Mononuclear cell (primary cell): ENCODE data around the gene HEXA. TPM values are rescaled to one million over a fixed set of nuclear protein-coding genes. Genes with fewer than 3 reads are reported as not detected.
"Not testable (repeated sequence)": the region's sequence is repeated elsewhere in the genome, so short reads cannot be mapped to it uniquely, and the experiment has no call there.

Source experiments
- H3K27me3 ChIP-seq: 2 replicates; pipeline ENCODE4 v1.6.0; 2011; ENCODE audit warnings: low read length, control low read depth; ENCODE audit not compliant: insufficient read depth
- H3K4me1 ChIP-seq: 2 replicates; pipeline ENCODE4 v1.5.1; 2011; ENCODE audit warnings: mild to moderate bottlenecking, low read length, control low read depth; ENCODE audit not compliant: insufficient read depth
- H3K4me3 ChIP-seq: 2 replicates; pipeline ENCODE4 v1.5.1; 2011; ENCODE audit warnings: mild to moderate bottlenecking, low read length, moderate library complexity
- H3K9me3 ChIP-seq: 2 replicates; pipeline ENCODE4 v1.5.1; 2011; ENCODE audit warnings: low read depth, mild to moderate bottlenecking, control low read depth, low read length
- total RNA-seq: library from RNA; depleted of rRNA; stranded (reverse); fragments of >200 nt; gene quantifications from one replicate; pipeline ENCODE4 v1.2.3, GENCODE V29; 2012

HEXA gene
- total RNA-seq, 1 donor, result 70.2 TPM

DNA sequence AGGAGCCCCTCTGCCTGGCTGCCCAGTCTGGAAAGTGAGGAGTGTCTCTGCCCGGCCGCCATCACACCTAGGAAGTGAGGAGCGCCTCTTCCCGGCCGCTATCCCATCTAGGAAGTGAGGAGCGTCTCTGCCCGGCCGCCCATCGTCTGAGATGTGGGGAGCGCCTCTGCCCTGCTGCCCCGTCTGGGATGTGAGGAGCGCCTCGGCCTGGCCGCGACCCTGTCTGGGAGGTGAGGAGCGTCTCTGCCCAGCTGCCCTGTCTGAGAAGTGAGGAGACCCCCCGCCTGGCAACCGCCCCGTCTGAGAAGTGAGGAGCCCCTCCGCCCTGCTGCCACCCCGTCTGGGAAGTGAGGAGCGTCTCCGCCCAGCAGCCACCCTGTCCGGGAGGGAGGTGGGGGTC, 20.5 kb upstream of the HEXA start:
- not testable (repeated sequence) for H3K4me1 ChIP-seq, H3K27me3 ChIP-seq, H3K9me3 ChIP-seq, H3K4me3 ChIP-seq

DNA sequence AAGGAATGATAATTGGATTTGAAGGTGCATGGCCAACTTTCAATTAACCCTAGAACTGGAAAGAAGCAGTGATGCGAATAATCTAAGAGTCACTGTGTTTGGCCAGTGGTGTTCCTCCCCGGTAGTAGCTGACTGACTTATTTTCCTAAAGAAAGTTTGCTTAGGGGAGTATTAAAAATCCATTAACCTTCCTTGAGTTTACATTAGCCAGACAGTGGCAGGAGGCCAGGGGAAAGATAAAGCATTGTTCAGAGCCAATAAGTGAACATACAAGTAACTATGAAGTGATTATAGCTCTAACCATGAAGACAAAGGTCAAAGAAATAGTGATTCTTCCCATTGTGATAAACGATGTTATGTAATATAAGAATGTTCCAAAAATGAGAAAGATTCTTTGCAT, 13.4 kb upstream of the HEXA start:
- Histone ChIP-seq H3K4me1 (no peaks in the 10 kb centered on the region), H3K9me3 (no peaks in the 10 kb centered on the region), H3K4me3 (no peak overlapping the region), H3K27me3 (peaks cover 2% of the 10 kb centered on the region)

DNA sequence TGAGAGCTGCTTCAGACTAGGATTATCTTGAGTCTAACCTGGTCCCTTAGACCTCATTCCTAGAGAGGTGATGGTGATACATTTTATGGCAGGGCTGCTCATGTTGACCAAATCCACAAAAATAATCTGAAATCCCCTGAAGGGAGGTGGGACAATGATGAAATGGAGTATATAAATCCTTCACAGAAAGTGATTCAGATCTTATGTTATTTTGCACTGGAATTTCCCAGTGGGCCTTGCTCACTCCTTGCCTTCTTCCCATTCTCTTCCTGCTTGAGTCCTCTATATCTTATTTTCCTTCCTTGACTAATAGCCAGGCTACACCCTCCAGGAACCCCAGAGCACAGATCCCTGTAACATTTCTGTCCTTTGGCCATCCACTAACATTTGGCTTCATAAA, 11.9 kb upstream of the HEXA start:
- H3K4me1 ChIP-seq, result no peaks in the 10 kb centered on the region
- no peak overlapping the region for H3K4me3 ChIP-seq
- peaks cover 2% of the 10 kb centered on the region for H3K27me3 ChIP-seq
- no peaks in the 10 kb centered on the region for H3K9me3 ChIP-seq

DNA sequence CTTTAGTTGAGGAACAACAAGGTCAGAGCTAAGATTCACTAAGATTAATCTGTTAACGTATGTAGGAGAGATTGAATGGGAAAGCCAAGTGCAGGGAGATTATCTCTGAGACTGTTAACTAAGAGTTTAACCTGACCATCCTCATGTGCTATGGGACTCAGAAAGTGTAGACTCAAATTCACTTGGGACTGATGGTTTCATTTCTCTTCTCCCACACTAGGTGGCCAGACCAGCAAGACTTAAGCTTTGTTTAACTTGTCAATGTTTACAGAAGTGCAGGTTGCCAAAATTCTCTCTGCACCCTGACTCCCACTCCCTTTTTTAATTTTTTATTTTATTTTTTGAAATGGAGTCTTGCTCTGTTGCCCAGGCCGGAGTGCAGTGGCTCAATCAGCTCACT, 6.3 kb upstream of the HEXA start:
- Histone ChIP-seq H3K4me3 (no peak overlapping the region), H3K9me3 (no peaks in the 10 kb centered on the region), H3K4me1 (peaks cover under 1% of the 10 kb centered on the region), H3K27me3 (peaks cover 2% of the 10 kb centered on the region)

DNA sequence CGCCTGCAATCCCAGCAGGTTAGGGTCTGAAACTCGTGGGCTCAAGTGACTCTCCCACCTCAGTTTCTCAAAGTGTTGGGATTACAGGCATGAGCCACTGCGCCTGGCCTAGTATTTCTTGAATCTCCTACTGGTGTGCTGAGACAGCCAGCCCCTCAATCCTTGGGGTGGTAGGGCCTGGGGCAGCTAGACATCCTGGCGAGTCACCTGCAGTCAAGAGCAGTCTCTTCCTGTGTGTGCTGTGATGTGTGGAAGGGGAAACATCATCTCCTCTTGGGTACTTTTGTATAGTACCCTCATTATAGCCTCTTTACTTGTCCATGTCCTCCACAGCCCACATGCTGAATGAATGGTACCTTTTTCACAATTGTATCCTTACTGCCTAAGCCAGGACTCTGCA, 4.9 kb upstream of the HEXA start:
- Histone ChIP-seq H3K27me3 (peaks cover 2% of the 10 kb centered on the region), H3K4me3 (no peak overlapping the region), H3K4me1 (peaks cover 11% of the 10 kb centered on the region), H3K9me3 (no peaks in the 10 kb centered on the region)

DNA sequence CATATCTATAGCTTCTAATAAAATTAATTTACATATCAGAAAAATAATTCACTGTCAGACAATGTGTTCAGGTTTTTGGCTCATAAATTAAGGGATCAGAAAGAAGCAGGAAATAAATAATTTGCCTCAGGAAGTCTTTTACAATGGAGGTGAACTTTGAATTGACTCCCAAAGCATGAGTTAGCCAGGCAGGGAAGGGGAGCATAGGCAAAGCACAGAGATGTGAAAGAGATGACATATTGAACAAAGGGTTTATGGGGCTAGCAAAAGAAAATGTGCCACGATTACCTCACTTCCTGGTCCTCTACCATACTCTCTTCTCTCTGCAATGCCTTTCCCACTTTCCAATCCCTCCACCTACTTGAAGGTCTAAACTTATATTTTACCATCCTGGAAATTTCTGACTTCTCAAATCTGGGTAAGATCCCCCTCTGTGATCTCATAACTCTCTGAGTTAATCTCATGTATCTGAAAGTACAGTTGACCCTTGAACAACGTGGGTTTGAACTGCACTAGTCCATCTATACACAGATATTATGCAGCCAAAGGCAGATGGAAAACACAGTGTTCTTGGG, 4.1 kb upstream of the HEXA start:
- Histone ChIP-seq H3K9me3 (no peaks in the 10 kb centered on the region), H3K27me3 (no peaks in the 10 kb centered on the region), H3K4me1 (peaks cover 18% of the 10 kb centered on the region), H3K4me3 (no peak overlapping the region)

DNA sequence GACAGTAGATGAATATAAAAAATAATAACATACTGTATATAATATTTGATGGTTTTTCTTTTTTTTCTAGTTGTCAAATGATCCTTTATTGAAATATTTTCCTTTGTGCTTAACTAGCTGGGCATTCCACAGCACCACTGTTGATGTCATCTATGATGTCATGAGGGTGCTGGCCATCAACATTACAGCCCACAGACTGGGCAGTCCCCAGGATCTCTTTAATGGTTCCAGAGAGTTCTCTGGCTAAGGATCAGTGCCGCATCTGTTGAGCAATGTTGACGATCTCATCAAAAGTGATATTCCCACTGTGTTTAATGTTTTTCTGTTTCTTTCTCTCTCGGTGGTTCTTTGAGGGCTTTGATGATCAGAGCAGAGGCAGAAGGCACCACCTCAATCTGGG, 3.3 kb upstream of the HEXA start:
- not testable (repeated sequence) for H3K27me3 ChIP-seq, H3K4me3 ChIP-seq, H3K9me3 ChIP-seq
- H3K4me1 ChIP-seq, result peaks cover 27% of the 10 kb centered on the region

DNA sequence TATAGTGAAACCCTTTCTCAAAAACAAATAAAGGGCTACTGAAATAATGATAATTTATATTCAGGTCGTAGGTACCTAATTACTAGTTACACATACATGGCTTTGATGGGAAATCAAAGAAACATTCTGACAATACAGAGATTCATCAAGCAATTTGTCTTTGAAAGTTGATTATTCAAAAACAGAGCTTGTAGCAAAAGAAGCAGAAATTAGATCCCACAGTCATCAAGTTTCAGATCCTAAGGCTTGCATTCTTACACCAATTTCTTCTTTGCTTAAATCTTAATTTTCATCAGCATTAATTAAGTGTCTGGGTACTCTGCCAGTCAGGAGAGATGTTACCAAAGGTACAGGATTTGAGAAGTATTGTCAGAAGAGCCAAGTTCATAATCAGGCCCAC, 1.5 kb upstream of the HEXA start:
- H3K4me1 ChIP-seq, result peaks cover 44% of the 10 kb centered on the region
- H3K4me3 ChIP-seq, result no peak overlapping the region
- no peaks in the 10 kb centered on the region for H3K9me3 ChIP-seq
- H3K27me3 ChIP-seq, result no peaks in the 10 kb centered on the region

DNA sequence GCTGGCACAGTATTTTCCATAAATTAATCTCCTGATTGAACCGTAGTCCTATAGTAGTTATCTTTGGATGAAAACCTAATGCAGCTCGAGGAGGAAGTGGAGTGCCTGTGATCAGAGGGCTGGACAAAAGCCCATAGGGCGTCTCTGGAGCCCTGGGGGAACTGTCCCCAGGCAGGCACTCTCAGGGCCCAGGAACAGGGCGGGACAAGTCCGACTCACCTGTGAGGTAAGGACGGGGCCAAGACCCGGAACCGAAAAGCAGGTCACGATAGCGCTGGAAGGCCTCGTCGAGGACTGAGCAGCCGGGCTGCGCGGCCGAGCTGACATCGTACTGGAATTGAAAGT, 341 bp downstream of the HEXA start:
- Histone ChIP-seq H3K4me3 (peak overlapping the region; percentile 84), H3K4me1 (peaks cover 62% of the 10 kb centered on the region), H3K9me3 (no peaks in the 10 kb centered on the region), H3K27me3 (no peaks in the 10 kb centered on the region)

DNA sequence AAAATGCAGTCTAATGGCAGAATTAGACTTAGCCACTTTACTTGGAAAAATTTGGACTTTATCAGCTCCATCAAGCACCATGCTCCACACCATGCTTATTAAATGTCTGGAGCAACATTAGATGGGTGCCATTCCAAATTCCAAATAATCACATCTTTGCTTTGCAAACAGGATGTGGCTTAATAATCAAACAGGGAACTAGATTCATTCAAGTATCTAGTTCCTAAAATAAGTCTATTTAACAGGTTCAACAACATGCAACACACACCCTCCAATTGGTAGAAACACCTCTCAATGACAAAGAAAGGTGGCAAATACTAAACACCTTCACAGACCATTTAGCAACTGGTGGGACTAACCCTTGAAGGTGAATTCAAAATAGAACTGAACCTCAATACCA, 3.5 kb downstream of the HEXA start:
- Histone ChIP-seq H3K9me3 (no peaks in the 10 kb centered on the region), H3K27me3 (no peaks in the 10 kb centered on the region), H3K4me1 (peaks cover 93% of the 10 kb centered on the region), H3K4me3 (no peak overlapping the region)

DNA sequence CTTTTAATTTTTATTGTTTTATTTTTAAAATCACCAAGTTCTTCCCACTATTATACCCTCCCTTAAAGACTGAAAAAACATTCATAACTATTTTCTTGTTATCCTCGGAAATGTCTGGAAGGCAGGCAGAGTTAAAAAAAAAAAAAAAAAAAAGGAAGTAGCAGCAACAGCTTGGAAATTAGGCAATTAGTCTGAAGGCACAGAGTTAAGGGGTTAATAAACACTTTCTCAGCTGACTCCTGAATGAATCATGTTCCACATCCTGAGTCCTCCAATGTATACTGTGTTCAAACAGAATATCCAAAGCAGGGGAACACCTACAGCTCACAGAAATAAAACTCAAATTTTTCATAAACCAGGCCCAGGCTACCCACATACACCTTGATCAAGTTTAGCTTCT, 5.8 kb downstream of the HEXA start:
- H3K4me1 ChIP-seq, result peaks cover 93% of the 10 kb centered on the region
- H3K27me3 ChIP-seq, result no peaks in the 10 kb centered on the region
- no peaks in the 10 kb centered on the region for H3K9me3 ChIP-seq
- no peak overlapping the region for H3K4me3 ChIP-seq

DNA sequence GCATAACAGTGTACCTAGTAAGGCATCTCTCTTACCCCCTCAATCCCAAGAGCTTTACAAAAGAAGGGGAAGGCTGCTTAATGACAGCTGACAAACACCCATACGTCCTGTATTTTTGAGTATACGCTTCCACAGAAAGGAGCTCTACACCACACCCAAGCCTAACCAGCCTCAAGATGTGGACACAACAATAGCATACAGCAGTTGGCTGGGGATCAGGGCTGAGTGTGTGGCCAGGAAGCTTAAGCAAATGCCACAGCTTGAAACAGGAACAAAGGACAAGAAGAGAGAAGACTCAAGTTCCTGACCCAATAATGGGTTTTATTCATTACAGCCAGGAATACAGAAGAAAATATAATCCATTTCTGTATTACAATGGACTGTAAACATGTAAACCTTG, 6.9 kb downstream of the HEXA start:
- Histone ChIP-seq H3K4me1 (peaks cover 83% of the 10 kb centered on the region), H3K4me3 (no peak overlapping the region), H3K27me3 (no peaks in the 10 kb centered on the region), H3K9me3 (no peaks in the 10 kb centered on the region)

DNA sequence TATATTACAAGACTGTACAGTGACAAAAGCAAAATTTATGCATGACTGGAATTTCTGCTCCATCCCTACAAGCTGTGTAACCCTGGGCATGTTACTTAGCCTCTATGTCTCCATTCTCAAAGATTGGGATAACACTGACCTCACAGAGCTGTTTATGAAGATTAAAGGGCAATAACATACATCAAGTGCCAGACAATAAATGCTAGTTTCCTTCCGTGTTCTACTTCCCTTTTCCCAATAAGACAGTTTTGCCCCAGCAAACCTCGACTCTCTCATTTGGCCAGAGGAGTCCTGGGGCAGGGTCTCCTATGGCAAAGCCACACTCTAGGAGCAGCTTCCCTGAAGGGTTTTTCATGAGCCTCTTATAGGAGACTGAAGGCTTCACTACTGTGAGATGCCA, 7.5 kb downstream of the HEXA start:
- Histone ChIP-seq H3K27me3 (no peaks in the 10 kb centered on the region), H3K4me3 (no peak overlapping the region), H3K9me3 (no peaks in the 10 kb centered on the region), H3K4me1 (peaks cover 77% of the 10 kb centered on the region)

DNA sequence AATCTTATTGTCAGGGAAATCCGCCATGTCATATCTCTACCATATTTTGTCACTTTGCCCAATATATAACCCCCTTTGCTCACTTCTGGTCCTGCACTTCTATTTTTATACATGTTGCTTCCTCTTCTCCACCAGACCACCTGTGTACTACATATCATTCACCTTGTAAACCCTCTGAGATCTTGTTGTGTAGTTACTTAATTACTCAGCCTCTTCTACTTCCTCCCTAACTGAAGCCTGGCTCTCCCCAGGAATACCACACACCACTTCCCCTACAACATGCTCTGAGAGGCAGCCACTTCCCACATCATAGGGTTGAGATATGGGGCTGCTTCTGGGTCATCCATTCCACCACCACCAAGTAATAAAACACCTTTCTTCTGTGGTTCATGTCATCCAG, 10.0 kb downstream of the HEXA start:
- peaks cover 57% of the 10 kb centered on the region for H3K4me1 ChIP-seq
- no peaks in the 10 kb centered on the region for H3K9me3 ChIP-seq
- H3K4me3 ChIP-seq, result no peak overlapping the region
- no peaks in the 10 kb centered on the region for H3K27me3 ChIP-seq

DNA sequence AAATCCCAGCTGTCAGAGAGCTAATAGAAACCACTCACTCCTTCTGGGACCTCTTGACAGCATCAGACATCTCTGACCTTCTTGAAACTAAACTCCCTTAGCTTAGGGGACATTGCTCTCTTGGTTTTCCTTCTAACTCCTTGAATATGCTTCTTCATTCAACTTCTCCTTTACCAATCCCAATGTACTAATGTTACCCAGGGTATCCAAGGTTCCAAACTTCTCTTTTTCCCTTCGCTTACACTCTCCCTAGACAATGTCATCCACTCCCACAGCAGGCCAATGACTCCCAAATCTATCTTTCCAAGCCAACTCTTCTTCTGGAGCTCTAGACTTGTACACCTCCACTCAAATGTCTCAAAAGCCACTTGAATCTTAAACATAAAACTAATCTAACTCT, 14.6 kb downstream of the HEXA start:
- no peaks in the 10 kb centered on the region for H3K9me3 ChIP-seq
- no peak overlapping the region for H3K4me3 ChIP-seq
- H3K4me1 ChIP-seq, result peaks cover 37% of the 10 kb centered on the region
- no peaks in the 10 kb centered on the region for H3K27me3 ChIP-seq

DNA sequence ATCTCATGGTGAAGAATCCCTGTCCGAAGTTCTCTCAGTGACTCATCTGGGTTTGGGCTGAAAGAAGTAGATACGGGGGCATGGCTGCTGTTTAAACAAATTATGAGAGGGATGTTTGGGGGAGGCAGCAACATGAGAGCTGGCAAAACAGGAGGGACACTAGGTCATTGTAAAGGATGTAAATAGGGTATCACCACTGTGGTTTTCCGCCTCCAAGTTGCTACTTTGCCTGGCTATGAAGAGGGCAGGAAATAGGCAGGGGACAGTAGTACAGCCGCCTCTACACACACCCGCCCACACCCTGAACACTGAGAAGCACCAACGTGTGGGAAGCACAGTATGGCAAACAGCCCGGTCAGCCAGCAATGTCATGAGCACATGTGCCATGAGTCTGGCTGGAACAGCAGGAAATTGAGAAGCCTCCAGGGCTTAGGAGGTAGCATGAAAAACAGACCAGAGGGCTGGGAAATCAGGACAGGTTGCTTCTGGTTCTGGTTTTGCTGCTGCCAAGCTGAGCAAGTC, 17.1 kb downstream of the HEXA start:
- H3K4me1 ChIP-seq, result peaks cover 31% of the 10 kb centered on the region

More for the DNA sequence above, 17.1 kb downstream of the HEXA start:
- Histone ChIP-seq H3K27me3 (no peaks in the 10 kb centered on the region), H3K9me3 (no peaks in the 10 kb centered on the region), H3K4me3 (no peak overlapping the region)
